PFSK-1 (cell line): ENCODE results near the gene SLC2A6.

Experiments used
- REST ChIP-seq, 2 experiments: IDR thresholded peaks; 2 replicates each; pipeline versions ENCODE4 v1.6.1 to v1.8.0; 2011 to 2012; ENCODE audit warnings: low read depth in 2 of 2, low read length in 2 of 2, control low read depth in 1 of 2, inconsistent platforms in 1 of 2, mild to moderate bottlenecking in 1 of 2, moderate library complexity in 1 of 2; ENCODE audit not compliant: insufficient read depth in 1 of 2
- TAF1 ChIP-seq: IDR thresholded peaks from 2 replicates; pipeline ENCODE4 v1.6.1; 2012; ENCODE audit warnings: low read length, control low read depth, borderline replicate concordance; ENCODE audit not compliant: insufficient read depth

- TF ChIP-seq REST (IDR thresholded peaks at IDR 0.05; ENCODE audit: insufficient read depth in 1 of 2, low read depth in 2 of 2, low read length in 2 of 2): no peak
- TF ChIP-seq TAF1: no peak
Measured at GRCh38 chr9:133471551-133472276, 7.2 kb downstream of the SLC2A6 start.
